Central memory CD4-positive, alpha-beta T cell (primary cell): ENCODE results near the gene ALX4.

ENCODE experiments used
- DNase-seq: peaks from one replicate; pipeline ENCODE4 v3.0.0; 2022
- total RNA-seq, 3 experiments: gene quantifications; one replicate each; lab custom pipeline; 2026; lab: John Stamatoyannopoulos, UW

ALX4 gene
- 0 reads per million in 3 experiments for total RNA-seq

DNA sequence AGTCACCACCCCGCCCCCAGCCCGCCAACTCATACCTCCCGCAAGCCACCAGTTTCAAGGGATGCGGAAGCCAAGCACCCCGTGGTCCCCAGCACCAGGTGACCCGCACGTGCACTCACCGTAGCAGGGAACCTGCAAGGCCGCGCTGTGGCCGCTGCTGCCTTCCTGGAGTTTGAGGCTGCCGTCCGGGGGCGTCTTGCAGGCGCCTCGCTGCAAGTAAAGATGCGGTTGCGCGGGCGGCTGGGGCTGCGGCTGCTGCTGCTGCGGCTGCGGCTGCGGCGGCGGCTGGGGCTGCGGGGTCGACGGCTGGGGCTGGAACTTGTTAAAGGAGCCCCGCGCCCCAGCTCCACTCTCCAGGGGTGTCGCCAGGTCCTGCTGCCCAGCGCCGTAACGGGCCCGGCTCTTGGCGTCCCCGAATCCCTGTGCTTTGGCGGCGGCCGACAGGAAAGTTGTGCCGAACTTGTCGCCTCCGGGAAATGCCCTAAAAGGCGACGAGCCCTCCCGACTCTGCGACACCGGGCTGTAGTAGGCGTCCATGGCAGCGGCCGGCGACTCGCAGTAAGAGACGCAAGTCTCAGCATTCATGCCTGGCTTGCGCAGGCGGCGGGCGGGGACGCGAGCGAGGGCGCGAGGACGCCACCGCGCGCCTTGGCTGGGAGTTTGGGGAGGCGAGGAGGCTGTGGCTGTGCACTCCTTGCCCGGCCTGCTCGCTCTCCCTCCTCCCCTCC lies at the start of gene ALX4:
Gene ALX4, minus strand, starts transcription at position 662 of the 728 bp plus-strand sequence. Its CDS starts 77 bp downstream, at position 585.
- DNase-seq = no peak

DNA sequence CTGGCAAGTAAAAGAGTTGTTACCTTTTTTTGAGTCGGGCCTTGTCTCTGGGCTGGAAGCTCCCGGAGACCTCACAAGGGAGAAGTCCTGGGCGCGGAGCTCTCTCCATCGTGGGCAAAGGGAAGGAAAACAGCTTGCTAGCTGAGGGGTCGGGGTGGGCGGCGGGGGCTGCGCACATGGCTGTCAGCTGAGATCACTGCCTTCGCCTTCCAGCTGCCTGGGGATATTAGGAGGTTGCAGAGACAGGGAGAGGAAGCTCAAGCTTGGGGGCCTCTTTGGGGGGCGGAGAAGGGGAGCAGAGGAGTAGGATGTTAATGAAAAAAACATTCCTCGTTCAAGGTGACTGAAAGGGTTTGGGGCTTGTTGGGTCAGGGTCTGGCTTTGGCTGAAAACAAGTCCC lies 49.2 kb upstream of the ALX4 start:
- no peak for DNase-seq

DNA sequence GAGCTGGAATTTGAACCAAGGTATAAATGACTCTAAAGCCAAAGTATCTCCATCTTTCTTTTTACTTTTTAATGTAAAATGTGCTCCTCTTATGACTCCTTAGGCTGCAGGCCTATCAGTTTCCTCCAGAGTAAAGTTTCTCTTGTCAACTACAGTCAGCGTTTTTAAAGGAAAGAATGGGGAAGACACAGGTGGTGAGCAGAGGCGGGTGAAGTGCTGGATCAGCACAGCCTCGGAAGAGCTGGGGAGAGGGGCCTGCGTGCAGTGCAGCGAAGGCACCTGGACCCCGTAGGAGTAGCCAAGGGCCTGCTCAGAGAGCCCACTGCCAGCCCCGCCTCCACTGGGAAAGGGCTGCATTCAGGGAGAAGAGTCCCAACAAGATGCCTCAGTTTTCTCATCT lies 48.8 kb upstream of the ALX4 start:
- DNase-seq = no peak

DNA sequence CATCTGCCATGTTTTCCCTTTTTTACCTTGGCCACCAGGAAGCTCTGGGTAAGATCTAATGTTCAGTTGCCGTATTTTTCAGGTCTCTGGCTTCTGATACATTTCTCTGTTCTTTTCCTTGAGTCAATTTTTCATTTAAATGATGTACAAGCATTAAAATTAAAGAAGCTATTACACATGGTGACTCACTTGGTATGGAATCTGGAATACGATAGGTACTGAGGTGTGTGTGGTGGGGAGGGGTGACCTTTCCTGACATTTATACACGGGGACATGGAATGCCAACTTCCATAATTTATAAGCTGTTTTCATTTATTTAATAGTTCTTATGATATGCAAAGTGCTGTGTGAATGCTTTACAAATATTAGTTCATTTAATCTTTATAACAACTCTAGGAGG lies 47.8 kb upstream of the ALX4 start:
- no peak for DNase-seq

DNA sequence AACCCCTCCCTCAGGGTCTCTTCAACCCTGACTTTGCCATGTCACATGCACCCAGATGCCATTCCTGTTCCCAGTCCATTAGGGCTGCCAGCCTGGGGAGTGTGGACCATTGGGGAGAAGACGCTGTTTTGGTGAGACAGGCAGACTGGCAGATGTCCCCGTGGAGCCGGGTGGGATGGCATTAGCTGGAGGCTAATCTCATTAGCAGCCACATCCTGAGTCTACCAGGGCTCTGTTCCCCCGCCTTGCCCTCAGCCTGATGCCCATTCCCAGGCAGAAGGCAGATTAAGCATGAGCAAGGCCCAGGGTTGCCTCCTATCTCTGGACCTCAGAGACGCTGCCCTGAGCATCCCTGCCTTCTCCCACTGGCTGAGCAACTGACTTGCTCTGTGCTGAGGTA lies 46.4 kb upstream of the ALX4 start:
- no peak for DNase-seq

DNA sequence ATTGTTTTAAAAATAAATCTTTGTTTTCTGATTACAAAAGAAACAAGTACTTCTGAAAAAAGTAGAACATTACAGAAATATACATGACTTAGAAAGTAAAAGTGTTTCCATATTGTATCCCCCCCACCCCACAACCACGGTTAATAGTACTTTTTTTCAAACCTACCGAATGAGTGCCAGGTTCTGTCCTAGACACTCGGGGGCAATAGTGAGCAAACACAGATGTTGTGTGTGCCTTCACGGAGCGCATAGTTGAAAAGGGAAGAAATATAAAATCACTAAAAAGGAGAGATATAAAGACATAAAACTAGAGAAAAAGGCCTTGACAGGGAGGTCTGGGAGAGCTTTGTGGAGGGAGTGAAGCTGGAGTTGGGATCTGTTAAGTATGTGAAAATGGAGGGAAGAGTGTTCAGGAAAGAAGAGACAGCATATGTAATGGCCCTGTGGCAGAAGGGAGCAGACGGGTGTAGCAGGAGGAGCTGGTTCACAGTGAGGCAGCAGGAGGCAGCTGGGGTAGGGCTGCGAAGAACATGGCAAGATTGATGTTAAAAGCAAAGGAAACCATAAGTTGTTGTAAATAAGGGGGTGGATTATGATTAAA lies 42.1 kb upstream of the ALX4 start:
- no peak for DNase-seq

DNA sequence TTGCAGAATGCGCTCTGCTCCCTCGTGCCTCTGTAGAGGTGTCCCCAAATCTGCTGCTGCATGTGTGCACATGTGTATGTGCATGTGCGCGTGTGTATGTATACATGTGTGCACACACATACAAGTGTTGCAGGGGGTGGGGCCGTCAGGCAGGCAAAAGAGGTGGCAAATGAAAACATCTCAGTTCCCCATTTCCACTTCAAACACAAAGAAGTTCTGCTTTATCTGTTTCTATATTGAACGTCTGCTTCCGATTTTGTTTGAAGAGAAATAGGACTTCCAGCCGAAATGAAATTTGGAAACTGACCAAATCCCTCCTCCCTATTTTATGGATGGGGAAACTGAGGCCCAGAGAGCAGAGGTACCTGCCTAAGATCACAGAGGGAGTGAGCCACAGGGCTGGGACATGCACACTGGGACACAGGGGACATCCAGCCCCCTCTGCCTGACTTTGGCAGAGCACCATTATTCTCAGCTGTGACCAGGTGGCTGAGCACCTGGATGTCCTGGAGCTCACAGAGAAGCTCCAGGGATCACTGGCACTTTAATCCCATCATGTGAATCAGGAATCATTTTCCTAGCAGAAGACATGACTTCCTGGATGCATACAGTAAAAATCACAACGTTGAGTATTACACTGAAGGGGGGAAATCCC lies 41.2 kb upstream of the ALX4 start:
- DNase-seq = no peak

DNA sequence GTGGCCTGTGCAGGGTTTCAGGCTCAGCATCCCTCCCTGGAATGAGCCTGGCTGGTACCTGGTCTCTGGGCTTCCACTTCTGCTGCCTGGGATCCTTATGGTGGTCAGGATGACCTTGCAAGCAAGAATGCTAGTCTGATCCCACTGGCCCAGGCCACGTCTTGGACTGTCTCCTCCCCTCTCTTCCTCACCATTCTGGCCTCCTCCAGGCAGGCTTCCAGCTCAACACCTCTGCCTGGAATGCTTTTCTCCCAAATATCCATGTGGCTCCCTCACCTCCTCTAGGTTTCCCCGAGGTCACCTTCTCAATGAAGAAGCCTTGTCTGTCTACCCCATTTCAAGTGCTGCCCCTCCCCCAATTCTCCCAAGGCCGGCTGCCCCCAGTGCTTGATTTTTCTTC lies 39.4 kb upstream of the ALX4 start:
- no peak for DNase-seq

DNA sequence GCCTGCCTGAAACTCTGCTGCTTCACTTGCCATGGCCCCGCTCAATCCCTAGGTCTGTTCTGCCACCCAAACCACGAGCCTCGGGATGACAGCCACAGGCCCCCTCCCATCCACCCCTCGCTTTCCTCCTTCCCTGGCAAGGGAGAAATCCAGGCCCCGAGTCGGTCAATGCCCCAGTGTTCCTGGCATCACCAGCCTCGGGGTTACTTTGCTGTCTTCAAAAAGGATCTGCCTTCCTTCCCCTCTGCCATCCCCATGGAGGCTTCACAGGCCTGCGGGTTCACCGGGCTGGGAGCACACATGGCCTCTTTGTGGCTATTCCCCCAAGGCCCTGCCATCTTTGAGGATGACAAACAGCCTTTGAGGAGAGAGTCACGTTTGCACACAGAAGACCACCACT lies 38.8 kb upstream of the ALX4 start:
- DNase-seq = no peak

DNA sequence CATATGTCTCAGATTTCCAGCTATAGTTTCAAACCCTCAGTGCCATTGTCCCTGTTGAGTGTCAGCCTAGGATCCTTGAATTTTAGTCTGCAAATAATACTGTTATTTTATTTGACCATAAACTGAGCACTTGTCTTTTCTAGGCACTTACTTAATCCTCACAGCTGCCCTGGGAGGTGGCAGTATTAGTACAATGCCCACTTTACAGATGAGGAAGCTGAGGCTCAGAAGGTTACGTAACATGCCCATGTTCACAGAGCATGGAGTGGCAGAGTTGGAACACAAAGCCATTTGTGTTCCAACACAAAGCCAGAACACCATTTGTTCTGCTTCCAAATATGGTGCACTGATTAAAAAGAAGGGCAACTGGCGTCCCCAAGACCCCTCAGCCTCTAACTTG lies 38.2 kb upstream of the ALX4 start:
- no peak for DNase-seq

DNA sequence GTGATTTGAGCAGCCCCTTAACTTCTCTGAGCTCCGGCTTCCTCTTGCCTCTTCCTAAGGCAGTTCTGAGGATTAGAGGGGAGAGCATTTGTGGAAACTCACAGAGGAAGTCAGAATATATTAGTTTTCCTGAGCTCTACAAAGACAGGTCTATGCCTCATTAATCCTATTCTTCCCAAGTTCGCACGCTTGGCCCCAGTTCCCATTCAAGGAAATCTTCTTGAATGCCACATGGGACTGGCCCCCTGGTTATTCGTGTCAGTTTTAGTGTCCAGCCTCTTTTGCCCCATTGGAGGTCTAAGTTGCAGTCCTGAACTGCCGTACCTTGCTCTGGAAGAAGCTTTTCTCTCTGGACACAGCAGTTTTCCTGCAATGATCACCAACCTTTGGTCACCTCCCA lies 37.6 kb upstream of the ALX4 start:
- no peak for DNase-seq

DNA sequence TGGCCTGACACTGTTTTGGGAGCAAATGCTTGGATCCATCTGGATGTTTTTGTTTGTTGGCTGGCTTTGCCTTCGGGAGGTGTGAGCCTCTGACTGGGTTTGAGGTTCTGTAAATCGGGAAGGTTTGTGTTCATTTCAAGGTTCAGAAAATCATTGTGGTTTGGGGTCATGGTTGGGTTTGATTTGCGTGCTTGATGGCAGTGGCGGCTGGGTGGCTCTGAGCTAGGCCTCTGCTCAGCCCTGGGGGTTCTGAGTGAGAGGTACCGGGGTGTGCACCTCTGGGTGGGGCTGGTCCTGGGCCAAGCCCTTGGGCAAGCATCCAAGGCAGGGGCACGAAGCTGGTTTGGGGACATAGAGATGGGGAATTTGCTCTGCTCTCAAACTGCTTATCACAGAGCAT lies 37.0 kb upstream of the ALX4 start:
- no peak for DNase-seq

DNA sequence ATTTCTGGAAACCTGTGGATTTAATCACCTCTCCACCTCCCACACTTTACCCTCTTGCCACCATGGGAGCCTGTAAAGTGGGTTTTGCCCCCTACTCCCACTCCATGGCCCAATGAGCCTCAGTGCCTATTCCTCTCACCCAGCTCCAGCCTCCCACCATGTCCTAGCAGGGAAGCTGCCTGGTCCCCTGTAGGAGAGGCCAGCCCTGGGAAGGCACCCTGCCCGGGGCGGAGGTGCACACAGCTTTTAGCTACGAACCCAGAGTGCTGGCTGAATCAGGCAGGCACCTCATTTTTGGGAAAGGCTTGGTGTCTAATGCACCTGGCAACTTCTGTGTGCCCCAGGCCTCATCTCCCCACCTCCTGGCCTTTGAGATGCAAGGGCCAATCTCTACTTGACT lies 35.8 kb upstream of the ALX4 start:
- DNase-seq = no peak

DNA sequence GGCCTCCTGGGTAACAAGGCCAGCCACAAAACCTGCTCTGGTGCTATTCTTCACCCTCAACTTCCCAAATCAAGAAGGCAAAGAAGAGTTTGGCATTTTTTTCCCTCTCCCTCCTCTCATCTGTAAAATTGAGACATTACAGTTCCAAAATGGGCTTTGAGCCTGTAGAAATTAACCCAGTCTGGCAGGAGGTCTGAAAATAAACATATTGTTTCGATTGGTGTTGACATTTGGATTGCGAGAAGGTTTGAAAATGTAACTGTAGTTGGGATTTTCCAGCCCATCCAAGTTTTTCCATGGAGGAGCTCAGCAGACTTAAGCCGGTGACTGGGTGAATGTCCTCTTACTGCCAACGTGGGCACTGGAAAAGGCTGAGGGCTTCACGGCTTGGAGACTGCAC lies 35.0 kb upstream of the ALX4 start:
- no peak for DNase-seq

DNA sequence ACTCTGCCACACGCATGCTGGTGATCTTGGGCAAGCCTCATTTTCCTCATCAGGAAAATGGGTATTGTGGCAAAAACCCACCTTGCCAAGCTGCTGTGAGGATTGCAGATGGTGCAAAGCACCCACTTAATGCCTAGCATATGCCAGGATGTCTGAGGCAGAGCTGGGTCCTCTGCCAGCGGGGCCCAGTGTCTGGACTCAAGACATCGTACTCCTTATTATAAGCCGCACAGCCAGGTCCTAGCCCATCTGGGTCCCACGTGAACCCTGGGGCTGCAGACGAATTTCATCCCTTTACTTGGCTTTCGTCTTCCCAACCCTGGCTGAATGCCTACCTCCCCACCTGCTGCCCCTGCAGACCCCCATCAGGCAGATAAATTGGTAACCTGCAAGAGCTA lies 34.5 kb upstream of the ALX4 start:
- no peak for DNase-seq

DNA sequence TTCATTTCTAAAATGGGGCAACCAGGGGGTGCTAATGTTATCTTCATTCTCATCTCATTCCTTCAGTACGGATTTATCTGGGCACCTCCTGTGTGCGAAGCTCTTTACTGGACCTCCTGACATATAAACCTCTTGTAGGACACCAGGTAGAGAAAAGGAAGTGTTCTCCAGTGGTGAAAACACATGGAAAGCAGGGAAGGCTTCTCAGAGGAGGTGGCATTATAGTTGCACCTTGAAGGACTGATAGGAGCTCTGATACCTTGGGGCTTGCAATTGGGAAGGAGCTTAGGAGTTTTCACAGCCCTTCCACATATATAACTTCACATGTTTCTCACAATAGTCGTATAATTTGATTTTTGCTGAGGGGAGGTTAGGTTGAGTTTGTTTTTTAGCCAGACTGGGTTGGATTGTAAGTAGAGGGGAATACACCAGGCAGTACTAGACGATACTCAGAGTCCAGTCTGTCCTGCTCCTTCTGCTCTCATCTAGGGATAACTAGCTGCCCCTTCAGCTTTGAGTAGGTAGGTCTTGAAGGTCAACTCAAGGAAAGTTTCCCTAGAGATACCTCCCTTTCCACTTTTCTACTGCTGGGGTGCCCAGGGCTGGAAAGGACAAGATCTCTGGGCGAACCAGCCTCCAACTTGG lies 34.0 kb upstream of the ALX4 start:
- no peak for DNase-seq

DNA sequence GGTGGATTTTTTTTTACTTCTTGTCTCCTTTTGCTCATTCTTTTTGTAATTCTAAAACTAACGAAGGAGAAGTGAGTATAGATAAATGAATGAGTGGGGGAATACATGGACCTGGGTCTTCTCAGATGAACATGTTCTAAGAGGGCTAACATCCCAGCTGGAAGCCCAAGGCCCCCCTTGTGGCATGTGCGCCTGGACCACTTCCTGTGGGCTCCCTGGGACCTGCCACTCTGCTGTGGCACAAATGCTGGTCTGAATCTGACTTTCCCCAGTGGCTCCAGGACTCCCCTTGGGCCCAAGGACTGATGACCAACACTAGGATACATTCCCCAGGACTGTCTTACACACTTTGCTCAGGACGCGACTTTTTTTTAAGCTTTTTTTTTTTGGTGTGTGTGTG lies 32.7 kb upstream of the ALX4 start:
- no peak for DNase-seq

DNA sequence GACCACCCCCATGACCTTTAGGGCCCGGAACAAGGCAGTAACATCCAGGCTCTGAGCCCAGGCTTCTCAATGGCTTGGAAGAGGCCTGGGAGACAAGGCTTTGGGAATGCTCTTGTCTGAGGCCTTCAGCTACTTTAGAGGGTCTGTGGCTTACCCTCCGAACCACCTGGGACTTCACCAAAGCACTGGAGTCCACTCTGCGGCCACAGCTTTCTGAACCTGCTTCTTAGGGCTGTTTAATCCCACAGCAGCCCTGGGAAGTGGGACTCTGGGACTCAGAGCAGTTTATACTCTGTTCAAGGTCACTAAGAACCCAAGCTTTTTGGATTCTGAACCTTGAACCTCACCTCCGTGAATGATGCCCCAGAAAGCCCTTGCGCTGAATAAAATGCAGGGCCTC lies 30.7 kb upstream of the ALX4 start:
- DNase-seq = no peak

DNA sequence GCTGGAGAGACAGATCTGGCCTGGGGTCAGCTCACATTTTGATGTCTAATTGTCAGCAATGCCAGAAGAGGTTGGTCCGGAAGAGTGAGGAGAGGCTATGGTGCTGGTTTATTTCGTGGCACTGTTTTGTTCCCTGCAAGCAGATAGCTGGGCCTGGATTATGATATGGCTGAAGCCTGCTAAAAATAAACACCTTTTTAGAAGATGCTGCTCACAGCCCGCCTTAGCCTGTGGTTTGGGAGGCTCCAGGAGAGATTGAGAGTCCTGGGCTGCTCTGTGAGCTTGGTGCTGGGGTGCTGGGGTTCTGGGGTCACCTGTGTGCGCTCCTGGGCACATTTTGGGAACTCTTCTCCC lies 29.6 kb upstream of the ALX4 start:
- DNase-seq = no peak

DNA sequence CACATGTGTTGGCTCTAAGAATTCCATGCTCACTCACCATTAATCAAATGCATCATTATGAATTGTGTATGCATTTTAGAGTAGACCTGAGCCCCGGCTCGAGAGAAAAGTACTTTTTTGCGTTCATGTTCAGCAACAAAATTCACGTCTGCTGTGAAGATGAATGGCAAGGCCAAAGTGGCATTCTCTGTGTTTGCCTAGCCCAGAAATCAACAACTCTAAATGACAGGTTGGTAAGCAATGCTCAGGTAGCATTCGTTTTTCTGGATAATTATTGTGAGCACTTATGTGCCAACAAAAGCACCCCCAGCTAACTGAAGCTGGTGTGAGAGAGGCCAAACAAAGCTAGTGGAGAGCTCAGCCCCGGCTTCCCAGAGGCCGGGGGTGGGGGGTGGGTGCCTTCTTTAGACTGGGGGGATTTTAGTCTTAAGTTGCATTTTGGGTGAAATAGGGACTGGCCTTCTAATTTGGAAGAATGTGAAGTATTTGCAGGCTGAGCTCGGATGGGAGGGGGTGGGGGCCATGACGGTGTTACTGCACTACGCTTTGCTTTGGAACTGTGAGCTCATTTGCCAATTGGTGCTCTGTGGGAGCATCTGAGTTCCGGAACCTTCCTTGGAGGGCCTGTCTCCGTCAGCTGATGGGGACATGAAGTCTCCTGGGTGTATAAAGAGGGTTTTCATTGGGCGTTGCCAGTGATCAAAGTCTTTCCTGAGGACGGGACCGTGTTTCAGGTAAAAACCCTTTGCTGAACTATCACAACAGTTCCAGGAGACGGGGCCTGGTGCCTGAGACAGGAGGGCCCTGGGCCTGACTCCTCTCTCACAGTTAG lies 29.0 kb upstream of the ALX4 start:
- no peak for DNase-seq

DNA sequence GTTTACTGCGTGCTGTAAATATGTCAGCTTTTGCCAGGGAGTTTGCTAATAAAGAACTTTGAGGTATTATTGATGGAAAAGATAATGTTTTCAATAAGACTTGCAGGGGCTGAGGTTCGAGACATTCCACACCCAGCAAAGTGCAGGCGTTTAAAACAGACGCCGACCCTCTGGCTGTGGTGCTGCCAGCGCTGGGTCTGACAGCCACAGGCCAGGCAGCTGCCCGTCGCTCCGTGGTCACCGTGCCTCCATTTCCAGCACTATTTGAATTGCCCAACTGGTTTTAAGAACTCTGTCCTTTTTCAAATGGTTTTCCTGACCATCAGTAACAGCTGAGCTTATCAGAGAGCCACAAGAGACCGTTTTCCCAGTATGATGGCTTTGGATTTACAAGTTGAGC lies 28.1 kb upstream of the ALX4 start:
- DNase-seq = no peak

DNA sequence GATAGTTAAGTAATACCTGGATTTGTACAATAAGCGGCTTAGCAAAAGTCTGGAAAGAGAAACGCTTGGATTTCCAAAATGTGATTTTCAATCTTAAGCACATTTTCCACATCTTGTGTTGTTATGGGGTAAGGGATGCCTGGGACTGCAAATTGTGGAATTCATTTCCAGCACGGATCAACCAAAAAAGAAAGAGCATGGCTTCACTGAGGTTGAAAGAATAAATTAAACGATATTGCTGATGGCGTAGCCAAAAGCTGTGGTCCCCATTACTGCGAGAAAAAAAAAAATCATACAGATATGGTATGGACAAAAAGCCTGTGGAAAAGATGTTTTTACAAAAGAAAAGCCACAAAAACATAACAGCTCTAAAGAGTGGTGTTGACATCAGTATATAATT lies 26.0 kb upstream of the ALX4 start:
- no peak for DNase-seq
